GM19239 (cell line): ENCODE measurements around the gene DLG2.
"Not testable (repeated sequence)": the region's sequence is repeated elsewhere in the genome, so short reads cannot be mapped to it uniquely, and the experiment has no call there.

Experiments
- DNase-seq: peaks from one replicate; pipeline ENCODE4 v3.0.0; 2011; ENCODE audit warnings: low spot score; ENCODE audit not compliant: insufficient read length
- FAIRE-seq: peaks from 2 replicates; lab custom pipeline; 2011; peaks lifted over from hg19 to GRCh38; lab: Jason Lieb, UNC

DLG2 gene

GRCh38 chr11:83766932-83767331, 1860.2 kb downstream of the DLG2 start:
- no peak for DNase-seq
- no peak for FAIRE-seq

GRCh38 chr11:83764643-83765042, 1862.5 kb downstream of the DLG2 start:
- DNase-seq, result no peak
- FAIRE-seq, result no peak

GRCh38 chr11:83760932-83761331, 1866.2 kb downstream of the DLG2 start:
- DNase-seq, result no peak
- no peak for FAIRE-seq

DNA sequence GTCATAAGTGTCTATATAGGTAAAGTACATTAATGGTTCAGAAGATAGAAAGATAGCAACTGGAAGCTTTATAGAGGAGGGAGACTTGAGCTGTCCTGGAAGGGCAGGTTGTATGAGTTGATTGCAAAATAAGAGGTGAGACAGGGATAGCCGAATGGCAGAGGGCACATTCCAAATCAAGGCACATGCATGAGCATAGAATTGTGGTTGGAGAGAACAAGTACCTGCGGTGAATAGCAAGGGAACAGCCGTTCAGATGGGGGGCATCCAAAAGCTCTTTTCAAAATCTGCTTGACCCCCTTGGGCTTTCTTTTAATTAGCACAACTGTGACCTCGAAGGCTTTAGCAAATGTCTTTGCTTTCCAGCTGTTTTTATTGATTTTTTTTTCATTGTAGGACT, 1868.0 kb downstream of the DLG2 start:
- no peak for FAIRE-seq
- DNase-seq, result no peak

- FAIRE-seq, result no peak
These were observed 1876.1 kb downstream of the DLG2 start for GRCh38 chr11:83751041-83751440.

GRCh38 chr11:83746921-83747585, 1880.1 kb downstream of the DLG2 start:
- FAIRE-seq (no peak), DNase-seq (no peak)

More at GRCh38 chr11:83751041-83751440, 1876.1 kb downstream of the DLG2 start:
- no peak for DNase-seq

DNA sequence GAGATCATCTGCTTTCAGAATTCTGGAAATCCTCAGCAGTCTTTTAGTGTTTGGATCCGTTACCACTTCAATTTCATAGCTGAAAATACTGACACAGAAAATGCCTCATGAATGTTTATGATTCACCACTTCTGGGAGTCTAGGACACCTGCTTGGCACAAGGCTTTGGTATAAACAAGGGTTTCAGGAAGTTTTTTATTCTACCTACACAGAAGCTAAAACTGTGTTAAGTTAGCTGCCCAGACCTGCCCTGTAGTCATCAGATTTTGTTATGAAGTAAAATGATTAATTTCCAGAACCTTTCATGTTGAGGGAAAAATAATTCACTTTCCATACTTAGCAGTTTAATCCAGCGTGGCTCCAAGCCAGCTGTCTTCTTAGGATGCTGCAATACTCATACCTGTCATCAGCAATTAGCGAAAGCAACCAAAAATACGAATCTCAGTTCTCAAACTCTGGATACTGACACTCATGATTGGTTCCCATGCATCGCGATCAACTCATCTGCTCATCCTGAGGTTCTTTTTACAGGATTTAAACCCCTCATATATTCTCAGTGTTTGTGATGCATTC, 1882.4 kb downstream of the DLG2 start:
- no peak for DNase-seq
- FAIRE-seq, result no peak

GRCh38 chr11:83736684-83737083, 1890.5 kb downstream of the DLG2 start:
- FAIRE-seq (no peak), DNase-seq (no peak)

- FAIRE-seq, result no peak
- DNase-seq, result no peak
These were observed 1893.0 kb downstream of the DLG2 start for GRCh38 chr11:83734120-83734519.

- FAIRE-seq, result not testable (repeated sequence)
These were observed 1895.9 kb downstream of the DLG2 start for GRCh38 chr11:83731288-83731687.

DNA sequence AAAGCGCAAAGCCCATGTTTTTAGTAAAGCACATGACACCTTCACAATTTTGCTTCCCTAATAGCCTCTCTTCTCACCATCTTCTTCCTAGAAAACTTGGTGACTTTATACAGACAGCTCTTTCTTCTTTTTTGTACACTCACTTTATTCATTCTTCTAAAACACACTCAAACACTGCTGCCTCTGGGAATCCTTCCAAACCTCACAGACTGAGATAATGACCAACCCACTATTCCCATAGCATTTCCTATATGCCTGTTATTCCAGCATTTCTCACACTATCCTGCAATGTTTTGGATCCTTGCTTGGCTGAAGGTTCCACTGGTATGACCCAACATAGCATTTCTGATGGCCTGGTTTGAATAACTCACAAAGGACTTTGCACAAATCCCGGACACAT, 1898.9 kb downstream of the DLG2 start:
- no peak for DNase-seq
- FAIRE-seq, result no peak

More at GRCh38 chr11:83731288-83731687, 1895.9 kb downstream of the DLG2 start:
- DNase-seq, result not testable (repeated sequence)

GRCh38 chr11:83727251-83727650, 1899.9 kb downstream of the DLG2 start:
- DNase-seq, result no peak
- no peak for FAIRE-seq

- DNase-seq (no peak), FAIRE-seq (no peak)
These were observed 1900.8 kb downstream of the DLG2 start for GRCh38 chr11:83726316-83726715.

- no peak for FAIRE-seq
- DNase-seq, result no peak
These were observed 1901.4 kb downstream of the DLG2 start for GRCh38 chr11:83725728-83726127.

GRCh38 chr11:83725269-83725560, 1901.9 kb downstream of the DLG2 start:
- FAIRE-seq (no peak), DNase-seq (no peak)

GRCh38 chr11:83723999-83724398, 1903.1 kb downstream of the DLG2 start:
- FAIRE-seq, result peak; percentile 54
- DNase-seq, result no peak

GRCh38 chr11:83722392-83723119, 1904.6 kb downstream of the DLG2 start:
- DNase-seq (no peak), FAIRE-seq (no peak)

DNA sequence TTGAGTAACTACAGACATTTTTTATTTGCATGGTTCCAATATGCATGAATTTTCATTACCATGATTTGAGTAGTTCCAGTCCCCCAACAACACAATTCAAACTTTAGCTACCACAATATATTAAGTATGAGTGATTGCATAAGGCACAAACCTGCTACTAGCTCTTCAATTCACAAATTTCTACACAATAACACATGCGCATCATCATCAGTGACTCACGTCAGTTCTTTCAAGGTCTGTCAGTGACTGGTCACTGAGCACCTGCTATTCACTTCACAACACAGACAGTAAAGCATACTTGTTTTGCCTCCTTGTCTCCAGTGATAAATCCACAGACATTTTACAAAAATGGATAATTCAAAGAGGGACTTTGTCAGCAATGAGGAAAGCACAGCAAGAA, 1905.9 kb downstream of the DLG2 start:
- FAIRE-seq, result no peak

GRCh38 chr11:83720675-83721074, 1906.5 kb downstream of the DLG2 start:
- no peak for FAIRE-seq
- no peak for DNase-seq

More for the DNA sequence above, 1905.9 kb downstream of the DLG2 start:
- DNase-seq, result no peak

DNA sequence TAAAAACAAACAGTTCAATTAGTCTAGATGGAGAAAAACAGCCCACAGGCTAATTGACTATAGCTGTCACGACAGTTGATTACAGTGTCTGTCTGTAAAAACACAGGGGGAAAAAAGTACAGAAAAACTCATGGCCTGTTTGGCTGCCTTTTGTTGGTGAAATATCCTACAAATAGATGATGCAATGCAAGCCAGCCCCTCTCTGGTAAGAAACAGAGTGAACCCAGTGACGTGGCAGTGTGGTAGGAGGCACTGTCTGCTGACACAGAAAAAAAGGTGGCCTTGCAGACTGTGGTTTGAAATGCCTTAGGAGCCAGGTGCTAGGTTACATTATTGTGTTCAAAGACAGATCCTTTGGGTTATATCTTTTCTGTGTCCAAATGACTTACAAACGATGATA, 1909.6 kb downstream of the DLG2 start:
- no peak for DNase-seq
- no peak for FAIRE-seq

GRCh38 chr11:83715927-83716535, 1911.1 kb downstream of the DLG2 start:
- no peak for FAIRE-seq
- no peak for DNase-seq
